Kidney (tissue), 14 donors: ENCODE measurements around the gene POLR2M. TPM values are rescaled to one million over a fixed set of nuclear protein-coding genes. Genes with fewer than 3 reads are reported as not detected.

Experiments
- DNase-seq, 5 donors: peaks; one replicate each; pipeline ENCODE4 v3.0.0-alpha.2; 2013 to 2020
- FAIRE-seq: peaks from 2 replicates; lab custom pipeline; 2012; peaks lifted over from hg19 to GRCh38; lab: Jason Lieb, UNC
- H3K27ac ChIP-seq, 2 donors: one replicate each; pipeline ENCODE4 v1.7.0; 2013; ENCODE audit warnings: low read depth in 2 of 2, low read length in 2 of 2, inconsistent platforms in 1 of 2
- H3K27me3 ChIP-seq: one replicate; pipeline ENCODE4 v1.7.1; 2013; ENCODE audit warnings: low read length, inconsistent platforms; ENCODE audit not compliant: control insufficient read depth, insufficient read depth
- H3K36me3 ChIP-seq, 3 donors: one replicate each; pipeline versions ENCODE4 v1.7.0 to v1.7.1; 2013; ENCODE audit warnings: low read length in 3 of 3, control low read depth in 1 of 3, inconsistent platforms in 1 of 3; ENCODE audit not compliant: insufficient read depth in 3 of 3, control insufficient read depth in 2 of 3
- H3K4me1 ChIP-seq, 3 donors: one replicate each; pipeline versions ENCODE4 v1.7.0 to v1.7.1; 2013; ENCODE audit warnings: low read length in 3 of 3, inconsistent platforms in 1 of 3, low read depth in 1 of 3; ENCODE audit not compliant: control insufficient read depth in 2 of 3, insufficient read depth in 2 of 3
- H3K4me3 ChIP-seq, 3 donors: one replicate each; pipeline versions ENCODE4 v1.7.0 to v1.8.1; 2013; ENCODE audit warnings: low read length in 3 of 3, control low read depth in 1 of 3, inconsistent platforms in 1 of 3
- H3K9ac ChIP-seq, 3 donors: one replicate each; pipeline versions ENCODE4 v1.7.0 to v1.7.1; 2013; ENCODE audit warnings: low read length in 3 of 3, control low read depth in 1 of 3, inconsistent platforms in 1 of 3
- H3K9me3 ChIP-seq, 3 donors: one replicate each; pipeline versions ENCODE4 v1.7.0 to v1.7.1; 2013; ENCODE audit warnings: low read length in 3 of 3, control low read depth in 1 of 3, inconsistent platforms in 1 of 3; ENCODE audit not compliant: control insufficient read depth in 2 of 3, insufficient read depth in 1 of 3
- intact Hi-C: fragments of 100-400 bp; cut with DNase I; formaldehyde crosslinking; loops from one replicate; pipeline ENCODE4 v1.11.1; 2022
- polyA plus RNA-seq: library from polyadenylated mRNA; stranded (reverse); fragments of 350-450 nt; fragmentation: Illumina TruSeq; extraction: RNeasy Lipid Tissue Mini Kit (QIAGEN cat#74804); gene quantifications from one replicate; pipeline ENCODE4 v1.2.3, GENCODE V29; 2014; ENCODE audit warnings: low read depth, low replicate concordance; ENCODE audit not compliant: insufficient read depth
- total RNA-seq: library from RNA; stranded (reverse); fragmentation: NEBNext Ultra II Directional; extraction: Animal tissue kit (Norgen Biotek cat#: 25700); gene quantifications from one replicate; pipeline ENCODE4 v1.2.1, GENCODE V29; 2021
- TF ChIP-seq, protein P1 (sequence below): IDR thresholded peaks from 3 replicates; pipeline ENCODE4 v1.5.1; 2012; ENCODE audit warnings: mild to moderate bottlenecking, moderate library complexity, borderline replicate concordance; ENCODE audit not compliant: insufficient read depth; ENCODE audit errors: extremely low read depth
- donor health status: control.
- donor health status: control.
- donor health status: control.
- donor health status: control.
- donor health status: control.
- donor health status: DM: yes; HTN: yes; CAD: no.
- donor health status: Normal renal cell carcinoma (clear cell type).

The POLR2M gene
- total and polyA plus RNA-seq, 2 donors from 2014 or later = 16.5 to 77.0 TPM

DNA sequence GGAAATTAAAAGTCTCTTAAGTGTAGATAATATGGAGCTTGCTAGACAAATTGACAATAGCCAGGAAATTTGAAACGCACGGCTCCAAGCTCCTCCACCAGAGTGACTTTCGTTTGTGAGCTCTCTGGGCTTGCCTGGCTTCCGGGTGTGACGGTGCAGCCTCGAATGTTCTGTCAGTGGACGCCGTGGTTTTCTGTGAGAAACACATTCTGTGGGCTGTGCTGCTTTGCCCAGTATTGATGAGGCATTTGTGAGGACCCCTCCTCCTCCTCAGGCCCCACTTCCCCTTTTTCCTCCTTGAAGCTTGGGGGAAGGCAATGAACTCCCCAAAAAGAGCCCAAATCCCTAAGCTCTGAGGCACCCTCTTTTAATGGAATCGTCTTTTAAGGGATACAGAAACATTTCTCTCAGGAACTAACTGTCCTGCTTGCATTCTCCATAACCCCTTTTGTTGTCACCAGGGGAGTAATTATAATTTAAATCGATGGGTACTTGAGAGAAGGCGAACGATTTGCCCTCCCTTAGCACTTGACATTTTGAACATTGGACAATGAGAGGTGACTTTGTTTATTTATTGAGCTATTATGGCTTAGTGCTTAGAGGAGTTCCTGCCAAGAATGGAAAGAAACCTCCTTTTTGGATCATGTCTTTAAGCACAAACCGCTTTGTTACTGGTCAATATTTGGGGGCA lies 40.8 kb downstream of the POLR2M start:
- intact Hi-C loops = no loop called here
- H3K27me3 ChIP-seq = no peaks in the 10 kb centered on the region

DNA sequence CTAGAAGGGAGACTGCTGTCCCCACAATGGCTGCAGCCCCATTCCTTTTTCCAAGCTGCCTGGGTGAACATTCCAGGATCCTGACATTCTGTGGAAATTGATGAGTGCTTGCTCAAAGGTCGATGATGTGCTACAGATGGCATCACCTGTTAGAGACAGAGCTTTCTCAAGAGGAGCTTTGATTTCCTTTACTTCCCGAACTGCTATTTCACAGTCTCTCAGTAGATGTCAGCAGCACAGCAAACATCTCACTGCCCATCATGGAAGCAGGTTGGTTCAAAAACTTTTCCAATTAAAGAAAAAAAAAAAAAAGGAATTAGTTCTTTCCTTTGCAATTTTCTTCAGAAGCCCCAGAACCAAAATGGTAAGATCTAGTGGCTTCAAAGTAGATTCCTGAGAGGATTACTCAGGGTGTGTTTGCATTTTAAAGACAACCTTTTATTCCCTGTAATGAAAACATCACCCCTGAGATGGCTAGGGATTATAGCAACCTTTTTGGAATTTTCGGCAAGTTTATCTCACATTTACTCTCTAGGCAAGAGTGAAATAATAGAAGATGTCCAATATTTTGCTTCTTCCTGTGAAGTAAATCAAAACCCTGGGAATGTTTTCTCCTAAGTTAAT lies 44.8 kb downstream of the POLR2M start:
- DNase-seq (peak in 3 of 5 donors; percentile 34 to 80 (median 66)), FAIRE-seq (peak; percentile 69)
- Histone ChIP-seq H3K9ac (no peak overlapping the region), H3K36me3 (no peaks in the 10 kb centered on the region), H3K4me1 (no peaks in the 10 kb centered on the region), H3K4me3 (no peak overlapping the region), H3K27ac (no peak overlapping the region), H3K27me3 (no peaks in the 10 kb centered on the region), H3K9me3 (no peaks in the 10 kb centered on the region)
- intact Hi-C loops = loop anchor here (10.0 kb wide), 1 partner anchor 104 kb away; no protein-coding TSS in a partner anchor
- TF ChIP-seq, protein P1, sequence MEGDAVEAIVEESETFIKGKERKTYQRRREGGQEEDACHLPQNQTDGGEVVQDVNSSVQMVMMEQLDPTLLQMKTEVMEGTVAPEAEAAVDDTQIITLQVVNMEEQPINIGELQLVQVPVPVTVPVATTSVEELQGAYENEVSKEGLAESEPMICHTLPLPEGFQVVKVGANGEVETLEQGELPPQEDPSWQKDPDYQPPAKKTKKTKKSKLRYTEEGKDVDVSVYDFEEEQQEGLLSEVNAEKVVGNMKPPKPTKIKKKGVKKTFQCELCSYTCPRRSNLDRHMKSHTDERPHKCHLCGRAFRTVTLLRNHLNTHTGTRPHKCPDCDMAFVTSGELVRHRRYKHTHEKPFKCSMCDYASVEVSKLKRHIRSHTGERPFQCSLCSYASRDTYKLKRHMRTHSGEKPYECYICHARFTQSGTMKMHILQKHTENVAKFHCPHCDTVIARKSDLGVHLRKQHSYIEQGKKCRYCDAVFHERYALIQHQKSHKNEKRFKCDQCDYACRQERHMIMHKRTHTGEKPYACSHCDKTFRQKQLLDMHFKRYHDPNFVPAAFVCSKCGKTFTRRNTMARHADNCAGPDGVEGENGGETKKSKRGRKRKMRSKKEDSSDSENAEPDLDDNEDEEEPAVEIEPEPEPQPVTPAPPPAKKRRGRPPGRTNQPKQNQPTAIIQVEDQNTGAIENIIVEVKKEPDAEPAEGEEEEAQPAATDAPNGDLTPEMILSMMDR = peak; percentile 57

More for the DNA sequence above, 40.8 kb downstream of the POLR2M start:
- TF ChIP-seq, protein P1 = no peak
- Histone ChIP-seq H3K27ac (no peak overlapping the region), H3K4me1 (no peaks in the 10 kb centered on the region), H3K4me3 (peak overlapping the region in 2 of 3 donors; percentile 20 to 27), H3K9me3 (no peaks in the 10 kb centered on the region), H3K36me3 (no peaks in the 10 kb centered on the region), H3K9ac (no peak overlapping the region)
- DNase-seq (peak in 3 of 5 donors; percentile 17 to 70 (median 46)), FAIRE-seq (no peak)

DNA sequence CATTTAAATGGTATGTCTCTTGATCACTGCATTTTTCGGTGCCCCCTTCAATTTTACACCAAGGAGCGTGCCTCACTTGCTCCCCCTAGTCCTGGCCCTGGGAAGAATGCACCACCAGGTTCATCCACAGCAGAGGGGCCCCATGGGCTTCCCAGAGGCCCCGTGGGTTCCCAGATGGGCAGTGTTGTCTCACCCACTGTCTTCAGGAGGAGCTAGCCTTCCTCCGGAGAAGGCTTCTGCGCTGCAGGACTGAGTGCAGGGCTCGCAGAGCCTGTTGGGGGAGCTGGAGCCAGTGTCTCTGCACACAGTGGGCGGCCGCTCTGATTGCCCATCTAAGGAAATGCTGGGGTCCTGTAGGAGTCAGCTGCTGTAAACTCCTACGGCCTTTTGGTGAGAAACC lies 45.9 kb downstream of the POLR2M start:
- no peaks in the 10 kb centered on the region for H3K27me3 ChIP-seq
- H3K9ac ChIP-seq = no peak overlapping the region
- intact Hi-C loops = loop anchor here (10.0 kb wide), 1 partner anchor 102 kb away; no protein-coding TSS in a partner anchor
- H3K4me3 ChIP-seq = no peak overlapping the region
- no peak overlapping the region for H3K27ac ChIP-seq
- DNase-seq = peak in 4 of 5 donors; percentile 48 to 88 (median 72)
- H3K9me3 ChIP-seq = no peaks in the 10 kb centered on the region
- no peaks in the 10 kb centered on the region for H3K36me3 ChIP-seq
- no peaks in the 10 kb centered on the region for H3K4me1 ChIP-seq
- FAIRE-seq = no peak
- TF ChIP-seq, protein P1 = no peak
